ENCODE measurements around the gene CNIH4.
A peak's percentile ranks its signal among the peaks of the same experiment; 100 is the strongest.

GRCh38 chr1:224377676-224378006 lies 21.0 kb downstream of the CNIH4 start:
- TF ChIP-seq RAD21 (IDR thresholded peaks at IDR 0.05; ENCODE audit: insufficient read depth, low read depth, low read length) (no peak), TARDBP (IDR thresholded peaks at IDR 0.05; ENCODE audit: borderline replicate concordance) (no peak), SUPT20H (IDR thresholded peaks at IDR 0.05; ENCODE audit: borderline replicate concordance, control insufficient read depth, low read depth, low read length) (no peak), POLR2A (IDR thresholded peaks at IDR 0.05; ENCODE audit: low read depth, low read length) (no peak), CTCF (IDR thresholded peaks at IDR 0.05 in 2 of 3, conservative IDR thresholded peaks at IDR 0.05 in 1 of 3; ENCODE audit: control insufficient read depth in 2 of 3, extremely low read depth in 1 of 3, insufficient read depth in 1 of 3, low read depth in 3 of 3, low read length in 3 of 3) (no peak), ZNF274 (IDR thresholded peaks at IDR 0.05; ENCODE audit: insufficient read depth, insufficient read length) (no peak), MEF2A (IDR thresholded peaks at IDR 0.05; ENCODE audit: insufficient read depth, low read depth, low read length) (peak; percentile 64), POLR2AphosphoS5 (IDR thresholded peaks at IDR 0.05; ENCODE audit: low read length) (no peak), GABPA (IDR thresholded peaks at IDR 0.05; ENCODE audit: low read depth) (no peak), HDAC2 (IDR thresholded peaks at IDR 0.05) (no peak), ZBED1 (IDR thresholded peaks at IDR 0.05; ENCODE audit: borderline replicate concordance) (no peak), NFIC (IDR thresholded peaks at IDR 0.05; ENCODE audit: low read depth, low read length) (no peak), REST (IDR thresholded peaks at IDR 0.05; ENCODE audit: low read depth, low read length) (no peak)
